Lower lobe of right lung (tissue), 2 donors: ENCODE measurements around the gene ZNF619. TPM values are rescaled to one million over a fixed set of nuclear protein-coding genes. Genes with fewer than 3 reads are reported as not detected.

Experiments used
- ATAC-seq, 2 donors: fragments of 200-7000 bp; cut with Tn5 transposase; one replicate each; pipeline ENCODE4 v1.9.1; 2020 to 2022; ENCODE audit warnings: mild to moderate bottlenecking in 2 of 2, moderate library complexity in 2 of 2
- DNase-seq: peaks from one replicate; pipeline ENCODE4 v3.0.0-alpha.2; 2020
- H3K27ac ChIP-seq: fragments of 200-600 bp; one replicate; pipeline ENCODE4 v1.8.0; 2022
- H3K27me3 ChIP-seq: fragments of 200-600 bp; one replicate; pipeline ENCODE4 v1.8.0; 2022; ENCODE audit warnings: low read depth
- H3K36me3 ChIP-seq: fragments of 200-600 bp; one replicate; pipeline ENCODE4 v1.8.0; 2022; ENCODE audit warnings: mild to moderate bottlenecking
- H3K4me1 ChIP-seq: fragments of 200-600 bp; one replicate; pipeline ENCODE4 v1.8.0; 2022
- H3K4me3 ChIP-seq: fragments of 200-600 bp; one replicate; pipeline ENCODE4 v1.8.0; 2022; ENCODE audit warnings: mild to moderate bottlenecking
- H3K9me3 ChIP-seq: fragments of 200-600 bp; one replicate; pipeline ENCODE4 v1.8.0; 2022
- intact Hi-C: fragments of 100-400 bp; cut with DNase I; formaldehyde crosslinking; loops from one replicate; pipeline ENCODE4 v1.11.0; 2022
- long read RNA-seq: library from polyadenylated mRNA; unstranded; transcript quantifications from one replicate; pipeline ENCODE4 v2.0.0, GENCODE V29; 2021
- total RNA-seq: library from RNA; stranded (reverse); fragmentation: NEBNext Ultra II Directional; extraction: Animal tissue kit (Norgen Biotek cat#: 25700); gene quantifications from one replicate; pipeline ENCODE4 v1.2.1, GENCODE V29; 2021
- TF ChIP-seq, protein P1 (sequence below): fragments of 200-600 bp; IDR thresholded peaks from one replicate; pipeline ENCODE4 v1.8.0; 2022; ENCODE audit warnings: antibody characterized with exemption, mild to moderate bottlenecking
- donor health status: DM: no; HTN: yes; CAD: no; lungs with severe emphysema.

The ZNF619 gene
- total RNA-seq, result 8.6 TPM
- long read RNA-seq, result 0 reads

DNA sequence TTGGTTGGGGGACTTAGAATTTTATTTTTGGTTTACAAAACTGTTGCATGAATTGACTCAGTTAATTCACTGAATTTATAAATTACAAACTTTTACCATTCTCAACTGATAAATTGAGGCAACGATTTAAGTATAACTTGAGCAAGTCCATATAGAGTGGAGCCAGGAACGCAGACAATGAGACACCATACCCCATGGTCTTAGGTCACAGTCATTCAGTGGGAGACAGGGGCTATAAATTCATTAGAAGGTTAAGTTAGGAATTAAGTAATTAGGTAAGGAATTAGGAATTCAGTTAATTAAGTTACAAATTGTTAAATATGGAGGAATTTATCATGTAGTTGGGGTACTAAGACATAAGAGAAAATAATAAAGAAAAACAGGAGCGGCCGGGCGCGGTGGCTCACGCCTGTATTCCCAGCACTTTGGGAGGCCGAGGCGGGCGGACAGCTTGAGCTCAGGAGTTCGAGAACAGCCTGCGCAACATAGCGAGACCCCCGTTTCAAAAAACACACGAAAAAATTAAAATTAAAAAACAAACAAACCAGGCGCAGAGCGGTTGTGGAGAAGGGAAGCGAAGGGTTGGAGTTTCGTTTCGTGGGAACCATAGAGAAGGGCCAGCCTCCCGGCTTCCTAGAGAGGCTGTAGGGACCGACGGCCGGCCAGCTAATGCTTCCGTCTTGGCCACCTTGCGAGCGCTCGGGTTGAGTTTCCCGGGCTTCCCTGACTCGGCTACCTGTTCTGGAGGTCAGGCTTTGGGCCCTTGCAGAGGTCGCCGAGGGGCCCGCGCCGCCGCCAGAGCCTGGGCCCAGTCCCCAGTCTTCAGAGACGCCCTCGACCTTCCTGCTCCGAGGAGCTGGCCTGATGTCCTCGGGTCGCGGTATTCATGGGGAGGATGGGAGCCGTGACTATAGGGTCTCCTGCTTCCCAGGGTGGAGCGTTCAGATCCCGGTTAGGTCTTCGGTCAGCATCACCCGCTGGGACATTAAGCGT, at the start of gene ZNF619:
Gene ZNF619 (plus strand): TSS at position 645 of the 993 bp plus-strand sequence. CDS start 858 bp downstream, outside the sequence.
- H3K27ac ChIP-seq, result peak within 1 kb of the TSS; percentile 86
- ATAC-seq (peak; percentile 96 to 98), DNase-seq (peak; percentile 87)
- TF ChIP-seq, protein P1, sequence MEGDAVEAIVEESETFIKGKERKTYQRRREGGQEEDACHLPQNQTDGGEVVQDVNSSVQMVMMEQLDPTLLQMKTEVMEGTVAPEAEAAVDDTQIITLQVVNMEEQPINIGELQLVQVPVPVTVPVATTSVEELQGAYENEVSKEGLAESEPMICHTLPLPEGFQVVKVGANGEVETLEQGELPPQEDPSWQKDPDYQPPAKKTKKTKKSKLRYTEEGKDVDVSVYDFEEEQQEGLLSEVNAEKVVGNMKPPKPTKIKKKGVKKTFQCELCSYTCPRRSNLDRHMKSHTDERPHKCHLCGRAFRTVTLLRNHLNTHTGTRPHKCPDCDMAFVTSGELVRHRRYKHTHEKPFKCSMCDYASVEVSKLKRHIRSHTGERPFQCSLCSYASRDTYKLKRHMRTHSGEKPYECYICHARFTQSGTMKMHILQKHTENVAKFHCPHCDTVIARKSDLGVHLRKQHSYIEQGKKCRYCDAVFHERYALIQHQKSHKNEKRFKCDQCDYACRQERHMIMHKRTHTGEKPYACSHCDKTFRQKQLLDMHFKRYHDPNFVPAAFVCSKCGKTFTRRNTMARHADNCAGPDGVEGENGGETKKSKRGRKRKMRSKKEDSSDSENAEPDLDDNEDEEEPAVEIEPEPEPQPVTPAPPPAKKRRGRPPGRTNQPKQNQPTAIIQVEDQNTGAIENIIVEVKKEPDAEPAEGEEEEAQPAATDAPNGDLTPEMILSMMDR, result no peak
- H3K27me3 ChIP-seq, result no peaks in the 10 kb centered on the region
- peaks cover 13% of the 10 kb centered on the region for H3K36me3 ChIP-seq
- intact Hi-C loops, result no loop called here
- peaks cover 7% of the 10 kb centered on the region for H3K4me1 ChIP-seq
- H3K4me3 ChIP-seq, result peak within 1 kb of the TSS; percentile 96
- no peaks in the 10 kb centered on the region for H3K9me3 ChIP-seq

GRCh38 chr3:40432793-40433192, 44.1 kb upstream of the ZNF619 start:
- intact Hi-C loops, result no loop called here
- Histone ChIP-seq H3K4me3 (no peak overlapping the region), H3K27me3 (no peaks in the 10 kb centered on the region), H3K4me1 (no peaks in the 10 kb centered on the region), H3K36me3 (no peaks in the 10 kb centered on the region), H3K27ac (no peak overlapping the region), H3K9me3 (no peaks in the 10 kb centered on the region)
- DNase-seq, result no peak
- ATAC-seq, result no peak
- TF ChIP-seq, protein P1, result no peak

DNA sequence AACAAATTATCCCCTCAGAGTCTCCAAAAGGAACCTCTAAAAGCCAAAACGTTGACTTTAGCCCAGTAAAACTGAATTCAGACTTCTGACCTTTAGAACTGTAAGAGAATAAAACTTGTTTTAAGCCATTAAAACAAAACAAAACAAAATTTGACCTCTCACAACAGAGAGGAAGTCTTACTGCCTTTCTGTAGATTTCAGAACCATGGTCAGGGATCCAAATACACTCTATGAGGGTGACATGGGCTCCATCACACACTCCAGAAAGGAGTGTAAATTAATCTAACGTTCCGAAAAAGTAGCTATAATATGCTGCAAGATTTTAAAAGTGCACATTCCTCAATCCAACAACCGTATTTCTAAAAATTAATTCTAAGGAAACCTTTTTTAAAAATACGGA, 39.0 kb upstream of the ZNF619 start:
- no peaks in the 10 kb centered on the region for H3K9me3 ChIP-seq
- ATAC-seq, result no peak
- no peak overlapping the region for H3K27ac ChIP-seq
- intact Hi-C loops, result no loop called here
- no peaks in the 10 kb centered on the region for H3K27me3 ChIP-seq
- no peak for DNase-seq
- no peaks in the 10 kb centered on the region for H3K4me1 ChIP-seq
- TF ChIP-seq, protein P1, result no peak
- H3K4me3 ChIP-seq, result no peak overlapping the region
- H3K36me3 ChIP-seq, result no peaks in the 10 kb centered on the region

- no peak overlapping the region for H3K27ac ChIP-seq
- H3K4me3 ChIP-seq, result no peak overlapping the region
- no peaks in the 10 kb centered on the region for H3K4me1 ChIP-seq
- ATAC-seq (no peak), DNase-seq (no peak)
- H3K27me3 ChIP-seq, result no peaks in the 10 kb centered on the region
- H3K9me3 ChIP-seq, result no peaks in the 10 kb centered on the region
- TF ChIP-seq, protein P1, result no peak
- H3K36me3 ChIP-seq, result peaks cover 12% of the 10 kb centered on the region
- intact Hi-C loops, result no loop called here
Measured at GRCh38 chr3:40445062-40445461, 31.9 kb upstream of the ZNF619 start.

DNA sequence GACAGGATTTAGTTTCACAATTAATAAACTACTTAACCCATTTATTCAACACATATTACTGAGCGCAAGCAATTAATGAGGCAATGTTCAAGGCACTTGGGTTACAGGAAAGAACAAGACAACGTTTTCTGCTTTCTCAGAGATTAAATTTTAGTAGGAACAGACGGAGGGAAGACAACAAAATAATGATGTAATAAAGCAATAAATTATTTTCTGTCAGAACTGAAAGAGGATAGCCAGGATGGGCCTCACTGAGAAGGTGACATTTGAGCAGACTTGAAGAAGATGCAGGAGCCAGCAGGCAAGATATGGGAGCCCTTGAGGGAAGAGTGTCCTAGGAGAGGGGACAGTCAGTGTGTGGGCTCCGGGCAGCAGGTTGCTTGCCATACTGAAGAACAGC, 31.0 kb upstream of the ZNF619 start:
- TF ChIP-seq, protein P1, result no peak
- no peak overlapping the region for H3K27ac ChIP-seq
- no peaks in the 10 kb centered on the region for H3K27me3 ChIP-seq
- no peaks in the 10 kb centered on the region for H3K4me1 ChIP-seq
- H3K9me3 ChIP-seq, result no peaks in the 10 kb centered on the region
- ATAC-seq (no peak), DNase-seq (no peak)
- intact Hi-C loops, result no loop called here
- H3K4me3 ChIP-seq, result no peak overlapping the region
- peaks cover 18% of the 10 kb centered on the region for H3K36me3 ChIP-seq
